Measurements from ENCODE around the gene LSM14B.

LSM14B gene

GRCh38 chr20:62156592-62157386, 34.5 kb downstream of the LSM14B start:
- TF ChIP-seq CTCF (IDR thresholded peaks at IDR 0.05; ENCODE audit: insufficient read depth, missing control alignments) = peak; percentile 41
- peak; percentile 87 for DNase-seq (ENCODE audit: insufficient read length, low spot score)
- no peak for FAIRE-seq

- TF ChIP-seq CTCF (IDR thresholded peaks at IDR 0.05; ENCODE audit: insufficient read depth, missing control alignments) = no peak
- FAIRE-seq = no peak
These were observed 35.3 kb downstream of the LSM14B start for GRCh38 chr20:62157387-62158087.

GRCh38 chr20:62158088-62158400, 35.8 kb downstream of the LSM14B start:
- DNase-seq (ENCODE audit: insufficient read length, low spot score) (no peak), FAIRE-seq (no peak)
- no peak for TF ChIP-seq CTCF (IDR thresholded peaks at IDR 0.05; ENCODE audit: insufficient read depth, missing control alignments)

More at GRCh38 chr20:62157387-62158087, 35.3 kb downstream of the LSM14B start:
- DNase-seq (ENCODE audit: insufficient read length, low spot score) = no peak

- TF ChIP-seq CTCF (IDR thresholded peaks at IDR 0.05; ENCODE audit: insufficient read depth, missing control alignments) = no peak
- no peak for DNase-seq (ENCODE audit: insufficient read length, low spot score)
- FAIRE-seq = no peak
These were observed 36.3 kb downstream of the LSM14B start for GRCh38 chr20:62158541-62158940.

- no peak for TF ChIP-seq CTCF (IDR thresholded peaks at IDR 0.05; ENCODE audit: insufficient read depth, missing control alignments)
- no peak for FAIRE-seq
- DNase-seq (ENCODE audit: insufficient read length, low spot score) = no peak
These were observed 36.8 kb downstream of the LSM14B start for GRCh38 chr20:62159052-62159451.

- DNase-seq (ENCODE audit: insufficient read length, low spot score) (no peak), FAIRE-seq (no peak)
- TF ChIP-seq CTCF (IDR thresholded peaks at IDR 0.05; ENCODE audit: insufficient read depth, missing control alignments) = no peak
These were observed 37.6 kb downstream of the LSM14B start for GRCh38 chr20:62159839-62160238.

- no peak for TF ChIP-seq CTCF (IDR thresholded peaks at IDR 0.05; ENCODE audit: insufficient read depth, missing control alignments)
These were observed 38.0 kb downstream of the LSM14B start for GRCh38 chr20:62160253-62160652.

More at GRCh38 chr20:62160253-62160652, 38.0 kb downstream of the LSM14B start:
- DNase-seq (ENCODE audit: insufficient read length, low spot score) = no peak
- FAIRE-seq = no peak
